G401 (cell line): ENCODE data around the gene SNORC. TPM values are rescaled to one million over a fixed set of nuclear protein-coding genes. Genes with fewer than 3 reads are reported as not detected.
A peak's percentile ranks its signal among the peaks of the same experiment; 100 is the strongest.

ENCODE experiments used
- DNase-seq: peaks from one replicate; pipeline ENCODE4 v3.0.0-alpha.2; 2015; ENCODE audit warnings: low spot score
- in situ Hi-C: cut with HindIII; loops from 2 replicates; pipeline ENCODE4 v1.10.0; 2016; ENCODE audit warnings: low sequenced_read_pairs, mixed read lengths
- total RNA-seq: library from RNA; depleted of rRNA; stranded (reverse); fragments of >200 nt; shearing (Covaris generic); gene quantifications from 2 replicates; pipeline ENCODE4 v1.2.3, GENCODE V29; 2014

The SNORC gene
- total RNA-seq, 1 experiment from 2014 or later: 0.03 TPM

DNA sequence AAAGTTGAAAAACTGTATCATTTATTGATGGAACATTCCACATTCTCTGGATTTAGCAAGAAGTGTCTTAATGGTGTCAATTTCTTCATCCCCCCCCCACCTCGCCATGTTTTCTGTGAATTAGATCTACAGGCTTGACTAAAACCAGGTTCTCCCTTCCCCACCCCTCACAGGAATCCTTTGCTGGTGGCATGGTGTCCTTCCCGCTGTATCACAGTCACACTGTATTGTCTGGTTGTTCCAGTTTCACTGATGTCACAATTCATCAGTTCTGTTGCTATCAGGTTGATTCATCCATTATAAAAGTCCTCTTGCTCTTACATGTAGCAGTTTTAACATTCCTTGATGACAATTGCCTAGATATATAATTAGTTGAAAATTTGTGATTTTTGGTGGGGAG lies 6.1 kb upstream of the SNORC start:
- in situ Hi-C loops: no loop called here
- no peak for DNase-seq

DNA sequence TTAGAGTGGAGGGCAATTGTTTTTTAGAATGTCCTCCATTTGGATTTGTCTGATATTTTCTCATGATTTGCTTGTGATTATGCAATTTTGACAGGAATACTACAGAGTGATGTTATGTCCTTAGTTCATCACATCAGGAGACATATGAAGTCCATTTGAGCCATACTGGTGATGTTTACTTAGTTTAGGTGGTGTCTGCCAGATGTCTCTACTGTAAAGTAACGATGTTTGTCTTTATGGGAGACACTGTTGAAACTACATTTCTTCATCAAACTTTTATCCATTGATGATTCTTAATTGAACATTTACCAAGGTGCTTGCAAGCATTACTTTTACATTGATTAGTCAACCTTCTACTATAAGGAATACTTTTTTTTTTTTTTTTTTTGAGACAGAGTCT lies 4.9 kb upstream of the SNORC start:
- in situ Hi-C loops: no loop called here
- DNase-seq: no peak

DNA sequence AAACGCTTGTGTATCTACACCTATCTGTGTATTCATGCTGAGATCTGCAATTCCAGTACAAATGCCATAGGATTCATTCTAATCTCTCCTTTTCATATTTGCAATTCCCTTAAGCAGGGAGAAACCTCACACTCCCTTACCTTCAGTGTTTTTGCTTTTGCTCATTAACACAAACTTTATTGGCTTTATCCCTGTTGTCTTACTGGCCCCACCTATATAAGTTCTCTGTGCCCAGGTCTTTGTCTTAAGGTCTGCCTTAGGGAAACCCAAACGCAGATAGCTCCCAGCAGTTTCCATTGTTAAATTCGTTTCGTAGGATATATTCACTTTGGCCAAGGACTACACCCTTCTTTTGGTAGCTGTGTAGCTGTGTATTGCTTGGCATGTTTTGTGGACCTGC lies 4.0 kb upstream of the SNORC start:
- no peak for DNase-seq
- in situ Hi-C loops: no loop called here

DNA sequence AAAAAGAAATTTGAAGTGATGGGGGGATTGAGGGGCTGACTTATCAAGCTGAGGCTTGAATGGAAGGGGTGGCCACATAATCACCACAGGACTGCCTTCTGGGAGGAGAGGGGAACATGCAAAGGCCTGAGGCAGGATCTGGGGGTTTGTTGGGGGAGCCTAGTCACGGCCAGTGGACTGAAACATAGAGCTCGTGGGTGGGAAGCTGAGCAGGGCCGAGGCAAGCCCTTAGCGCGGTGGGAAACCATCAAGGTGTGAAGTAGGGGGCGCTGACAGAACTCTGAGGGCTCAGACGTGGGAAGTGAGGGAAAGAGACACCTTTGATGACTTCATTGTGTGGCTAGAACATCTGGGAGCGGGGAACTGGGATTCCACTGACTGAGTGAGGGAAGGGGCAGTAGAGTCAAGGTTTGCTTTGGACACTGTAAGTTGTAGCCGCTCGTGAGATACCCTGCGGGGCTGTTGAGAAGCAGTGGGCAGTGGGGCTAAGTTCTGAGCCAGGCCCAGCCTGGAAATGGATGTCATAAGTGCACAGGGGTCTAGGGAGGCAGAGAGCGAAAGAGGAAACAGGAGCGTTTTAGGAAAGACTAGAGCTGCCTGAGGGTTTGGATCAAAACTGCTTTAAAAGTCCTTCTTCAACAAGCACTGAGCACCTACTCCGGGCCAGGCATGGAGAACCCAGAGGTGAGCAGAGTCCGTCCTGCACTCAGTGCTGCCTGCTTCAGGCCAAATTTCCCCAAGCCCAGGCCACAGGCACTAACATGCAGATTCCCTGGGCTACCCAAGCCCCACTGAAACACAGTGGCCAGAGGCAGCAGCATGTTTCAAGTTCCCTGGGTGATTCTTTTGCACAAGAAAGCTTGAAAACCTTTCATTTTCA lies 686 bp upstream of the SNORC start:
- in situ Hi-C loops: no loop called here
- DNase-seq: no peak

DNA sequence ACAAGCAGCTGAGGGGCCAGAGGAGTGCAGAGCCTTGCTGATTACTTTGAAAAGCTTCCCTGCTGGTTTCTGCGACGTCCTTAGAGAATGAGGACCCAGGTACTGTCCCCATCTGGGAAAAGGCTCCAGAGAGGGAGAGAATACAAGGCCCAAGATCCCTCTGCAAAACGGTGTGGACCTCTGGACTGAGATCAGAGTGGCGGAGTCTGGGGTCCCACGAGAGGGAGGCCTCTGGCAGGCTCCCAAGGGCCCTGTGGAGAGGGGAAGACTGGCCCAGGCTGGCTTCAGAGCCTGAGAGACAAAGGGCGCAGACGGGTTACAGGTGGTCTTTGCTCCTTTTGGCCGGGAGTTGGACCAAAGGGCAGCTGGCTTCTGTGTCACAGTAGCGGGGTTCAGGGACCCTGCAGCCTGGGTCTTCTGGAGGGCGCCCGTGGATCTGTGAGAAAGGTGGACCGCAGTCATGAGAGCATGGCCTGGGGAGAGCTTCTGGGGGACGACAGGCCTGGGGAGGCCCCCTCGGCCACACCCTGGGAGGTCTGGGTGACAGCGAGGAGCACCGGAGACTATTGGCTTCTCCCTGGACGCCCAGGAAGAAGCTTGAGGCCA lies 805 bp downstream of the SNORC start:
- no peak for DNase-seq
- in situ Hi-C loops: no loop called here

DNA sequence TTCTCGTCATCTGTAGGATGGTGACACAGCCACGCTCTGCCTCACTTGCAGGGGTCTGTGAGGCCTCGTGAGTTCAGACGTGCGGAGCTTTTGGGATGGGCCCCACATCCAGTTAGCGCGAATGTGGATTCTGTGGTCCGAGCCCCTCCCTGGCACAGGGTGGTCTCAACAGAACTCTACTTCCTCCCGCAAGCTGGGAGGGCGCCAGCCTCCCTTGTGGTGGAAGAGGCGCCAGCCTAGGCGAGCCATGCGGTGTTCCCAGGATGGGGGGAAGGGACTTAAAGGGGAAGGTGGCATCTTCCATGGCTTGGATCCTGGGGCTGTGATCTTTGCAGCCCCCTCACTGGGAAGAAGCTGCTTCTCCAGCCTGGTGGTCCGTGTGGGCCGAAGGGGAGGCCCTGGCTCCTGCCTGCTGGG lies 1.4 kb downstream of the SNORC start:
- no peak for DNase-seq
- in situ Hi-C loops: no loop called here

DNA sequence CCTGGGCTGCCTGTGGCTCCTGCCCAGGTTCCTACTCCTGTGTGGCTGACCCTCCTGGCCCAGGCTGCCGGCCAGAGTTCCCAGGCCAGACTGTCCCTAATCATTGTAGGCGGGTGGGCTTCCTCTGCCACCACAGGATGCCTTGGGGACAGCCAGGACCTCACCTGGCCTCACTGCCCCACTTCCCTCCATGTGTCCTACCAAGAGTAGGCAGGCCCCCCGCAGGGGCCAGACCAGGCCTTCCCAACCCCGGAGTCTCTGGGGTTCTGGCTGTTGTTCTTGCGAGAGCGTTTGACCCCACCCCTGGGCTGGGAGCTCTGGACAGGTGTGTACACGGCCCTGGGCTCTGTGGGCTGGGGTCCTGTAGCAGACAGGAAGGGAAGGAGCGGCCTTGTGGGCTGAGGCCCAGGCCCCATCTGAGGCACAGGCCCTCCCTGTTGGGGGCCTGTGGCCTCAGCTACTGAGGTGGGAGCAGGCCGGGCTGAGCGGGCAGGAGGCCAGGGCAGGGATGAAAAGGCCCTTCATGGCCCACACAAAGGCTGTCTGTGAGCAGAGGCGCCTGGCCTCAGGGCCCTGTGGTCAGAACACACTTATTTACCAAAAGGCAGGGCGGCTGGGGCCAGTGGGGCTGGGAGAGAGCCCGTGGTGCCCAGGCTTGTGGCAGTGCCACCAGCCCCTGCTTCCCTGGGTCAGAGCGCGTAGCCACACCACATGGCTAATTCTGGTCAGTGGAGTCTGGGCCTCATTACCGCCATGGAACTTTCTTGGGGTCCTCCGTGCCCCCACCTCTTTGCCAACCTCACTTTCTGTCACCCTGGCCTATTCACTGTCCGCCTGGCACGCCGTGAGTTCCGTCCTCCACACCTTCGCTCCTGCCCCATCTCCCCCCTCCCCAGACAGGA lies 2.0 kb downstream of the SNORC start:
- DNase-seq: peak; percentile 35
- in situ Hi-C loops: no loop called here

DNA sequence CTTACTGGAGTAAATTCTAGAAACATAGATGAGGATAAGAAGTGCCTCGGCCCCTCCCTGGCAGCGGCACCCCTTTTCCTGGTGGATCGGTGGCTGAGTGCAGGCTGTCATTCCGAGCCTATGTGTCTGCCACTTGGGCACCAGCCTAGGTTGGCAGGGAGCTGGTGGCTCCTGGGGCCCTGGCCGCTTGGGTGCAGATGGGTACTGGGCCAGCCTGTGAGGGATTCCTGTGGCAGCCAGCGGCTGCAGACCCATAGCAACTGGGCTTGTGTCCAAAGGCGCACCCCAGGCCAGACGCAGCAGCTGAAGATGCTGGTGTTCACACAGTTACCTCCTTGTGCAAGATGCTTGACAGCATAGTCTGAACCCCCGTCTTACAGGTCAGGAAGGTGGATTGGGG lies 2.8 kb downstream of the SNORC start:
- in situ Hi-C loops: no loop called here
- DNase-seq: no peak

DNA sequence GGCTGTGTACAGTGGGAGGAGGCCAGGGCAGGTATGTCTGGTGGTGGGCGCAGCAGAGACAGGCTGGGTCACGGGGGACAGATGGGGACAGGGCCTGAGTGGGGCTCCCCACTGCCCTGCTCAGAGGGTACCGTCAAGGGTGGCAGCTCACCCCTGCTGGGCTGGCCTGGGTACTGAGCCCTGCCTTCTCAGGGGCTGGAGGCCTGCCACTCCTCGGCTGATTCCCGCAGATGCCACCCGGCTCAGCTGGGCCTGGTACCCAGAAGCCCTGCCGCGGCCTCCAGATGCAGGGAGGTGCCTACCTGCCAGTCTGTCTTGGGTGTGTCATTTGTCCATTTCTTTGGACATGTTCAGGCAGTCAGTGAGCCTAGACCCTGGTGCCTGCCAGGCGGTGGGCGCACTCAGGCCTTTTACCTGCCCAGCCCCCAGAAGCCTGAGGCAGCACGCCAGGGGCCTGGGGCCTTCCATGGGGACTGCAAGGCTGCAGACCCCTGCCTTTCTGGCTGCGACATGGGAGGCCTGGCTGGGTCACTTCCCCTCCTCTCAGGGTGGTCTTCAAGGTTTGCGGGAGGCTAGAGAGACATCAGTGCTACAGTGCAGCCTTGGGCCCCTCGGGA lies 3.3 kb downstream of the SNORC start:
- in situ Hi-C loops: no loop called here
- no peak for DNase-seq

DNA sequence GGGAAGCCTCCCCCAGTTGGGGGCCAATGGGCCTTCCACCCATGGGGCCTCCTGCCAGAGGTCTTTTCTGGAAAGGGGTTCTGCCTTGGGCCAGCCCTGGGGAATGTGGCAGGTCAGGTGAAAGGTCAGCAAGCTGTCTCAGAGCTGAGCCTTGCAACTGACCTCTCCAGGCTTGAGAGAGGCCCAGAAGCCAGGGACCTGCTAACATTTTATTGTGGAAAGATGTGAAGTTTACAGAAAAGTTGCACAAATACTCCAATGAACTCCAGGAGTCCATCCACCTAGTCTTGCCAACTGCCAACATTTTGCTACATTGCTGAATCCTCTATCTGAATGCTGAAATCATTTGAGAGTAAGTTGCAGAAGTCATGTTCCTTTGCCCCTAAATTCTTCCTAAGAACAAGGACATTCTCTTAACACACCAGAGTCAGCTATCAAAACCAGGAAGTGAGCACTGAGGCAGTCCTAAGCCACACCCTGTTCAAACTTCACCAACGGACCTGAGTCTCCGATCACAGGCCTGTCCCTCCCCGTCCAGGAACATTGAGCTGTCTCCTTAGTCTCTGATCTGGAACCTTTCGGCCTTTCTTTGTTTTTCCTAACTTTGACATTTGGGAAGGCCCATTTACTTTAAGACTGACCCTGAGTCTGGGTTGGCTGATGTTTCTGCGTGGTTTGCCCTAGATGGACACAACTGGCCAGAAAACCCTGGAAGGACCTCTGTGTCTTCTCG lies 4.0 kb downstream of the SNORC start:
- in situ Hi-C loops: no loop called here
- DNase-seq: no peak

DNA sequence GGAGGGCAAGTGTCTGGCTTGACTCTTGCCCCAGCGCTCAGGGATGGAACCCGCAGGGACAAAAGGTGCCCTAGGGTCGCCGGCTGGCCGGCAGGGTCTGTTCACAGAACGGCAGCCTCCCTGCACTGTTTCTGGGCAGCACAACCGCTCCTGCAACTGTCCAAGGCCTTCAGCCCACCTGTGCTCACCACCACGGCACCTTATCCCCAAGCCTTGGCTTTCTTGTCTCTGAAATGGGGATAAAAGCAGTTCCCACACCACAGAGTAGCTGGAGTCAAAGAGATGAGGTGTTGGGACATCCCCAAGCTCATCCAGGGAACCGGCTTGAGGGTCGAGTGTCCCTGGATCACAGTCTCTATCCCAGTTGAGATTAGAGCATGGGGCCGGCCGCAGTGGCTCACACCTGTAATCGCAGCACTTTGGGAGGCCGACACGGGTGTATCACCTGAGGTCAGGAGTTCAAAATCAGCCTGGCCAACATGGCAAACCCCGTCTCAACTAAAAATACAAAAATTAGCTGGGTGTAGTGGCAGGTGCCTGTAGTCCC lies 4.7 kb downstream of the SNORC start:
- in situ Hi-C loops: no loop called here

DNA sequence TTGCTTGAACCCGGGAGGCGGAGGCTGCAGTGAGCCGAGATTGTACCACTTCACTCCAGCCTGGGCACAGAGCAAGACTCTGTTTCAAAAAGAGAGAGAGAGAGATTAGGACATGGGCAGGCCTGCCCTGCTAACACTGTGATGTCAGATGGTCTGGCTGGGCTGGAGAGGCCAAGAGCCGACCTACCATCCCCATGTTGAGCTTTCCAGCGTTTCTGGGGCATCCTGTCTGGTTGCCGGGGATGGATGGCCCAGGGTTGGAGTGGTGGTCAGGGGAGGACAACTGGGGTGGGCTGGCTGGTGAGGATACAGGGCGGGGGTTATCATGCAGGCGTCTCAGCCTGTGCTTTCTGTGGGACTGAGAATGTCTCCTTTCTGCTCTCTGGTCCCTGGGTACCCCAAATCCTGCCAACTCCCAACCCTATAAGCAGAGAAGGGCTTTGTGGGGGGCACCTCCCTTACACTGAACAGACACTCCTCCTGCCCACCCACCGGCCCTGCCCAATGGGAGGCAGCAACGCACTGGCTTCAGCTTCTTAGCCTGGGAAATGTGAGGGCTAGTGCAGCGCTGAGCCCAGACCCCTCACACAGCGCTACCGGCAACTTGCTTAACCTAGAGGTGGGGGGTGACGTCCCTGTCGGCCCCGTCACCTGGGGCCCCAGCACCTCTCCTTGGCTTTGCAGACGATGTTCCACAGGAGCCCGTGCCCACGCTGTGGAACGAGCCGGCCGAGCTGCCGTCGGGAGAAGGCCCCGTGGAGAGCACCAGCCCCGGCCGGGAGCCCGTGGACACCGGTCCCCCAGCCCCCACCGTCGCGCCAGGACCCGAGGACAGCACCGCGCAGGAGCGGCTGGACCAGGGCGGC lies 5.4 kb downstream of the SNORC start:
- in situ Hi-C loops: no loop called here
- DNase-seq: peak; percentile 28

More for the DNA sequence above, 4.7 kb downstream of the SNORC start:
- no peak for DNase-seq

DNA sequence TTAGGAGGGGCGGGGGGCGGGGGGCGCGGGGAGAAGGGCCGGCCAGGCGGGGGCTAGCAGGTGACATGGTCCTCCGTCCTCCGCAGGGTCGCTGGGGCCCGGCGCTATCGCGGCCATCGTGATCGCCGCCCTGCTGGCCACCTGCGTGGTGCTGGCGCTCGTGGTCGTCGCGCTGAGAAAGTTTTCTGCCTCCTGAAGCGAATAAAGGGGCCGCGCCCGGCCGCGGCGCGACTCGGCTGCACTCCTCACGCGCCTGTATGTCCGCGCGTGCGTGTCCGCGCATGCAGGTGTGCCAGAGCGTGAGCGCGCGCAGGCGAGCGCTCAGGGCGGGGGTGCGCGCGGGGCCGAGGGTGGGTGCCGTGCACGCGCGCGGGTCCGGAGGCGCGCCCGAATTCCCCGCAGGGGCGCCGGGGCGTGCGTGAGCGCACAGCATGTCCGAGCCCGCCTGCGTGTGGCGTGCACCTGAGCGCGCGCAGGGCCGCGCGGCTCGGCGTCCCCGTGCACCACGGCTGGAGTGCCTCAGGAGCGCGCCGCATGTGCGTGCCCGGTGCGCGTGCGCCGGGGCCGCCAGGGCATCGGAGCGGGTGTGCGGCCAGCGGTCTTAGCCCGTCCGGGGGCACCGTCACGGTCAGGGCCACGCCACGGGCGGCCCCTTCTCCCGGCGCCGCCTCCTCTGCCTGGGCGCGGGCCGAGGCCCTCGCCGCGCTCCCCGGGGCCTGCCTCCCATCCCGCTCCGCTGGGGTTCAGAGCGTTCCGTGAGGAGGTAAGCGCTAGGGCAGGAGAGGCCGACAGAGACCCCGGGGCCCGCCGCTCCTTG lies 6.3 kb downstream of the SNORC start:
- DNase-seq: peak; percentile 71
- in situ Hi-C loops: no loop called here

DNA sequence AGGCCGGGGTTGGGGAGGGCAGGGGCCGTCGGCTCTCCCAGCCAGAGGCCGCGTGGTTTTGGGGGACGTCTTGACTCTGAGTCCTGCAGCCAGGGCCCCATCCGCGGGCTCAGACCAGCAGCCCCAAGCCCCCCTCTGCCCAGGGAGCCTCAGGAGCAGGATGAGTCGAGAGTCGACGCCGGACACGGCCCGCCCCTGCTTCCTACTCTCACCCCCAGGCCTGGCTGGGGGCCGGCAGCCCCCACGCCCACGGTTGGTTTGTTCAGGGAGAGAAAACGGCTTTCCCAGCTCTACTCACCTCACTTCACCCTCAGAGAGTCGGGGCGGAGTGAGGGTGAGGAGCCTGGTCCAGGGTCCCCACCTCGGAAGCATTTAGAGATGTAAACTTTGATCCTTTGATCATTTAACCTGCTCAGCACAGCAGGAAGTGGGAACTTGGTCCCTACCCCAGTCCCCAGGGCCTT lies 6.9 kb downstream of the SNORC start:
- DNase-seq: peak; percentile 18
- in situ Hi-C loops: no loop called here

DNA sequence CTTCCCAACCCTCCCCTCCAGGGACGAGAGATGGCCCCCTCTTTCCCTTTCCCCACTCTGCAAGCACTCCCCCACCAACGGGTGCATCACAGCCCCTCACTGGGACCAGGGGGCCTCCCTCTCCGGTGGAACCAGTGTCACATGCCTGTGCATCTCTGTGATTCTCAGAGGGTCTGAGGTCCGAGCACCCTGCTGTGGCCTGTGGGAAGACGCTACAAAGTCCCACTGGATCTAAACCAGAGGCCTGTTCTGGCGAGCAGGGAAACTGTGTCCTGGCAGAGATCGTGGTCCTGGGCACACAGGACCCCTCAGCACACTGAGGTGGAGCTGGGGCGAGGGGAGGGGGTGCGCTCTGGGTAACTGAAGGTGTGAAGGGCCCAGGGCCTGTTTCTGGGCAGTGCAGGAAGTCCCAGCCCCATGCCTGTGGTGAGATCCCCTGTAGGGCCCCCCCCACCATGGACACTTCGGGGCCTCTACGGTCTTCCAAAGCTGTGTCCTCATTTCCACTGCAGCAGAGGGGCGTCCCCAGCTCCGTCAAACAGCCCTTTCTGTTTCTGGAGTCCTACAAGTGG lies 8.0 kb downstream of the SNORC start:
- in situ Hi-C loops: no loop called here
- no peak for DNase-seq

DNA sequence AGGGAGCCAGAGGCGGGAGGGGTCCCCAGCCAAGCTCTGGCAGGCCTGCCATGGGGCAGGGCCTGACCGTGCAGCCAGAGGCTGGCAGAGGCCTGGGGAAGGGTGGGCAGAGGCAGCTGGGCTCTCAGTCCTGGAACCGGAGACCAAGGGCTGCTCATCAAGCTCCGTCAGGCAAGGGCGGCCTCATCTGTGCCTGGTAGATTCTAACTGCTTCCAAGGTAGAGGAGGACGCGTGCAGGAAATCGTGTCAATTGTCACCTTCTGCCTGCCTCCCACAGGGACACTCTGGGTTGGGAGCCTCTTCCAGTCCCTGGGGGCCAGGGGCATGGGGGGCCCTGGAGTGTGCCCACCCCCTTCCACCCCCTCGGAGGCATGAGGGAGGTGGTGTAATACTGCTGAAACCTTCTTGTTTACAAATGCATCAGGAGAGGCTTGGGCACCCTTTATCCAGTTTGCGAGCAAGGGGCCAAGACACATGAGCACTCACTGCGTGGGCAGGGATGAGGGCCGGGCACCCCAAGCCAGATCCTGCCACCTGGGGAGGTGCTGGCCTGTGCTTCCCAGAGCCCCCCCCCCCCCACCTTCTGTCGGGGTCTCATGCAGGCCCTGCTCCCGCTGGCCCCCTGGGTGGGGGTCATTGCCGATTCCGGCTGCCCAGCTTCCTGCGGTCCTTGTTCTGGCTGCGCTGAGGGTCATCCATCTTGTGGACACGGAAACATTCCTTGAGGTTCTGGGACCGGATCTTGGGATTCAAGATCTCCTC lies 9.0 kb downstream of the SNORC start:
- in situ Hi-C loops: no loop called here
- peak; percentile 21 for DNase-seq
